Measurements from ENCODE around the gene SNX27. TPM values are rescaled to one million over a fixed set of nuclear protein-coding genes. Genes with fewer than 3 reads are reported as not detected.

SNX27 gene
- polyA plus RNA-seq = 12.9 TPM

DNA sequence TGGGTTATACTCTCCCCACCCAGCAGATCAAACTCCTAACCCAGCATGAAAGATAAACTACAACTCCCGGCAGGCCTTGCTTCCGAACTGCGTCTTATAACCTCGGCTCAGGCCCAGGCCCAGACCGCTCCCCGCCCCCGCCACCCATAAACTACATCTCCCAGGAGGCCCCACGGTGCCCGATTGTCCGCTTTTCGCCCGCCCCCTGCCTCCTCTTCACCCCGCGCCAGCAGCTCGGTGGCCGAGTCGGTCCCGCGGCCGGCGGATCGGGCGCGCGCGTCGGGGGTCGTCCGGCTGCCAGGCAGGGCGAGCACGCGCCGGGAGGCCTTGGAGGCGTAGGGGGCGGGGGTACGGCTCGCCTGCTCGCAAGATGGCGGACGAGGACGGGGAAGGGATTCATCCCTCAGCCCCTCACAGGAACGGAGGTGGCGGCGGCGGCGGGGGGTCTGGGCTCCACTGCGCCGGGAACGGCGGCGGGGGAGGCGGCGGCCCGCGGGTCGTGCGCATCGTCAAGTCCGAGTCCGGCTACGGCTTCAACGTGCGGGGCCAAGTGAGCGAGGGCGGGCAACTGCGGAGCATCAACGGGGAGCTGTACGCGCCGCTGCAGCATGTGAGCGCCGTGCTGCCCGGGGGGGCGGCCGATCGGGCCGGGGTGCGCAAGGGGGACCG, at the start of gene SNX27:
Gene SNX27, plus strand, starts transcription at position 219 of the 669 bp plus-strand sequence. Its CDS starts 152 bp downstream, at position 371.
- peaks cover 20 to 31% (median 29%) of the 10 kb centered on the region in 3 donors for H3K4me1 Mint-ChIP-seq
- H3K36me3 Mint-ChIP-seq = peaks cover 8% of the 10 kb centered on the region
- peak within 1 kb of the TSS; percentile 47 to 95 (median 87) for H3K27ac Mint-ChIP-seq
- H3K9me3 Mint-ChIP-seq = peaks cover 0 to 3% (median 0%) of the 10 kb centered on the region in 3 donors
- peak within 1 kb of the TSS; percentile 85 to 99 (median 96) for H3K4me3 Mint-ChIP-seq
- H3K27me3 Mint-ChIP-seq = peaks cover 3% of the 10 kb centered on the region

DNA sequence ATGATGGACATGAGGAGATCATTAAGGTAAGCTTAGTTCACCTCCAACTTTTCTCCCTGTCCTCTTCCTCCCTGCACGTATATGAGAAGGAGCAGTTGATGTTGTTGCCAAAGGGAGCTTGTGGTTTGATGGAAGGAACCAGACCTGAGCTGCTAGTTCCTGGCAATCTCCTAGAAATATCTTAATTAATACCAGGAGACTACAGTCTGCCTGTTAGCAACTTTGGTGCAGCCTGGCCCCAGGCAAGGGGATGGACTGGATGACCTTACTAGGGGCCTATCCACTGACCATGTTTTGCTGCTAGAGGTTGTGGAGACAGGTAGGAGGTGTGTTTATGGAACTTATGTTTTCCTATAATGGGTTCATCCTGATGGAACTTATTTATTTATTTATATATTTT, 49.2 kb upstream of the SNX27 start:
- H3K4me3 Mint-ChIP-seq = no peak overlapping the region
- no peaks in the 10 kb centered on the region for H3K4me1 Mint-ChIP-seq
- no peaks in the 10 kb centered on the region for H3K27me3 Mint-ChIP-seq
- H3K36me3 Mint-ChIP-seq = peaks cover 4% of the 10 kb centered on the region
- no peaks in the 10 kb centered on the region for H3K9me3 Mint-ChIP-seq
- peak overlapping the region in 1 of 3 donors; percentile 69 for H3K27ac Mint-ChIP-seq

DNA sequence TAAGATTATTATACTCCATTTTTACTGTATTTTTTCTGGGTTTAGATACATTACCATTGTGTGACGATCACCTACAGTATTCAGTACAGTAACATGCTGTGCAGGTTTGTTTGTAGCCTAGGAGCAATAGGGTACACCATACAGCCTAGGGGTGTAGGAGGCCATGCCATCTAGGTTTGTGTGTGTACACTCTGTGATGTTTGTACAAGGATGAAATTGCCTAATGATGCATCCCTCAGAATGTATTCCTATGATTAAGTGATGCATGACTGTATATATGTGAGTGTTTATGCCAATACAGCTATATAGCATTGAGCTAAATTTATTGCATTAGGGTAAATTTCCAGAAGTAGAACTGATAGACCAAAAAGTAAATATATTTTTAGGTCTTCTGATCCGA, 48.5 kb upstream of the SNX27 start:
- H3K9me3 Mint-ChIP-seq = no peaks in the 10 kb centered on the region
- H3K36me3 Mint-ChIP-seq = peaks cover 4% of the 10 kb centered on the region
- no peak overlapping the region for H3K27ac Mint-ChIP-seq
- no peaks in the 10 kb centered on the region for H3K27me3 Mint-ChIP-seq
- H3K4me1 Mint-ChIP-seq = no peaks in the 10 kb centered on the region
- no peak overlapping the region for H3K4me3 Mint-ChIP-seq

DNA sequence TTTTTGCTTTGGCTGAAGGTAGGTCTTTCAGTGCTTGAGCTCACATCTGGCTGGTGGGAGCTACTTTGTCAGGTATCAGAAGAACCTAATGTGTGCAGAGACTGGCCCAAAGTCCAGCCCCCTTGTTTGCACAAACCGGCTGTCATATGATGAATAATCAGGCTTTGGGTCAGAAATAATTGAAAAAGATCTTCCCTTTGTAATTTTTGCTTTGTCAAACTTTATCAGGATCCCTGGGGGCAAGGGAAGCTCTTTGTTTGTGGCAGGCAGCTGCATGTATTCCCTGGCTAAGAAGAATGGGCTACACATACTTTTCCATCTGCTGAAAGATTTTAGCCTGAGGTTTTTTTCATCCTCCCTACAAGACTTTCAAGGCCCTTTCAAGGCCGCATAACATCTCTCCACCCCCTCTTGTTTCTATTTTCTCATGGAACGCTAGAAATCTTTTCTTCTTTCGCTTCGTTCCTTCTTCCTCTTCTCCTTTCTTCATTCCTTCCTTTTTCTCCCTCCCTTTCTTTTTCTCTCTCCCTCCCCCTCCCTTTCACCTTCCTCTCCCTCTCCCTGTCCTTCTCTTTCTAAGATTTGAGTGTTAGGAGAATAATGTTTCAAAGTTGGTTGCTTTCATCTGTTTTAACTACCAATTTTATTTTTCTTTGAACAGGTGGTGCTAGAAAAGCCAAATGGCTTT, 46.2 kb upstream of the SNX27 start:
- Mint-ChIP-seq H3K27ac (no peak overlapping the region), H3K4me3 (no peak overlapping the region), H3K36me3 (peaks cover 6% of the 10 kb centered on the region), H3K4me1 (no peaks in the 10 kb centered on the region), H3K9me3 (no peaks in the 10 kb centered on the region), H3K27me3 (no peaks in the 10 kb centered on the region)

- Mint-ChIP-seq H3K27ac (no peak overlapping the region), H3K27me3 (no peaks in the 10 kb centered on the region), H3K36me3 (peaks cover 2% of the 10 kb centered on the region), H3K4me1 (peaks cover 0 to under 1% (median 0%) of the 10 kb centered on the region in 3 donors), H3K4me3 (no peak overlapping the region), H3K9me3 (no peaks in the 10 kb centered on the region)
Measured at GRCh38 chr1:151568626-151569088, 43.2 kb upstream of the SNX27 start.

DNA sequence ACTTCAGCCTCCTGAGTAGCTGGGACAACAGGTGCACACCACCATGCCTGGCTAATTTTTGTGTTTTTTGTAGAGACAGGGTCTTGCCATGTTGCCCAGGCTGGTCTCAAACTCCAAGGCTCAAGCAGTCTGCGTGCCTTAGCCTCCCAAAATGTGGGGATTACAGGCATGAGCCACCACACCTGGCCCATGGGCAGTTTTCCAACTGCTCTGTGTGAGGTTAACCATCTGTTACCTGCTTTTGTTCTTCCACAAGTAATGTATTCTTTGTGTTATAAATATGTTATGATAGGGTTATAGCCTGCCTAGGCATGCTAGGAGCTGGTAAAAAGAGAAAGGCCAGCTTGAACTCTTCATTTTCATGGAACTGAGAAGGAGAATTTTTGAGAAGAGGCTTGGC, 41.0 kb upstream of the SNX27 start:
- Mint-ChIP-seq H3K4me1 (peaks cover 0 to 2% (median 0%) of the 10 kb centered on the region in 3 donors), H3K9me3 (no peaks in the 10 kb centered on the region), H3K27ac (no peak overlapping the region), H3K4me3 (no peak overlapping the region), H3K36me3 (peaks cover 2% of the 10 kb centered on the region), H3K27me3 (no peaks in the 10 kb centered on the region)

- H3K27me3 Mint-ChIP-seq = no peaks in the 10 kb centered on the region
- no peaks in the 10 kb centered on the region for H3K9me3 Mint-ChIP-seq
- H3K36me3 Mint-ChIP-seq = no peaks in the 10 kb centered on the region
- no peak overlapping the region for H3K27ac Mint-ChIP-seq
- H3K4me3 Mint-ChIP-seq = no peak overlapping the region
- H3K4me1 Mint-ChIP-seq = peaks cover 0 to 2% (median 0%) of the 10 kb centered on the region in 3 donors
Measured at GRCh38 chr1:151574575-151575529, 37.0 kb upstream of the SNX27 start.

DNA sequence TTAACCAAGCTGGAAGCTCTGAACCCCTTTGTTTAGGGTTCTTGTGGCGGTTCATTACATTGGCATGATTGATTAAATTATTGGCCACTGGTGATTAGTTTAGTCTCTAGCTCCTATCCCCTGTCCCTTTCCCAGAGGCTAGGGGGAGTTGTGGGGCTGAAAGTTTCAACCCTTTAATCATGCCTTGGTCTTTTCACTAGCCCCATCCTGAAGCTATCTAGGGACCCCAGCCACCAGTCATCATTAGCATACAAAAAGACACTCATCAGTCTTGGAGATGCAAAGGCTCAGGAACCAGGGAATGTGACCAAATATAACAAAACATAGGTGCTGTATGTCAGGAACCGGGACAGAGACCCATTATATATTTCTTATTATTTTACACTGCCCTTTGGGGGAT, 34.7 kb upstream of the SNX27 start:
- no peak overlapping the region for H3K27ac Mint-ChIP-seq
- H3K27me3 Mint-ChIP-seq = no peaks in the 10 kb centered on the region
- H3K4me1 Mint-ChIP-seq = peaks cover 0 to 2% (median 0%) of the 10 kb centered on the region in 3 donors
- no peak overlapping the region for H3K4me3 Mint-ChIP-seq
- H3K9me3 Mint-ChIP-seq = no peaks in the 10 kb centered on the region
- H3K36me3 Mint-ChIP-seq = no peaks in the 10 kb centered on the region

DNA sequence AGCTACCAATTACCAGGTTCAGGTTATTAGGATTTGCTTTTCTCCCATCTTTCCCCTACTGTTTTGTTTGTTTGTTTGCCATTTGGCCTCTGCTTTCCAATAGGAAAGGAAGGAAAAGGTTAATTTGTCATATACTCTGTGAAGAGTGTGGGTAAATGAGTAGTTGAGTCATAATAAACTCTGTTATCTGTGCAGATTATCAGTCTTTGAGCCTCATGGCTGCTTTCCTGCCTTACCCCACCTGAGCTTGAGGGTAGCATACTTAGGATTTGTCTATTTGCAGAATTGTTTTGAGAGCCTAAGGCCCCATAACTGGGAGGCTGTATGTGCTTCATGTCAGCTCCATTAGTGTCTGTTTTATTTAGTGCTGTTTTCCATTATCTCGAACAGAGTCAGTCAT, 32.9 kb upstream of the SNX27 start:
- Mint-ChIP-seq H3K4me3 (no peak overlapping the region), H3K27me3 (no peaks in the 10 kb centered on the region), H3K27ac (no peak overlapping the region), H3K9me3 (no peaks in the 10 kb centered on the region), H3K4me1 (no peaks in the 10 kb centered on the region), H3K36me3 (no peaks in the 10 kb centered on the region)

- no peaks in the 10 kb centered on the region for H3K4me1 Mint-ChIP-seq
- no peak overlapping the region for H3K4me3 Mint-ChIP-seq
- no peak overlapping the region for H3K27ac Mint-ChIP-seq
- no peaks in the 10 kb centered on the region for H3K27me3 Mint-ChIP-seq
- no peaks in the 10 kb centered on the region for H3K9me3 Mint-ChIP-seq
- H3K36me3 Mint-ChIP-seq = no peaks in the 10 kb centered on the region
Measured at GRCh38 chr1:151579436-151580225, 32.2 kb upstream of the SNX27 start.

- no peak overlapping the region for H3K4me3 Mint-ChIP-seq
- H3K4me1 Mint-ChIP-seq = no peaks in the 10 kb centered on the region
- no peak overlapping the region for H3K27ac Mint-ChIP-seq
- H3K36me3 Mint-ChIP-seq = no peaks in the 10 kb centered on the region
- no peaks in the 10 kb centered on the region for H3K9me3 Mint-ChIP-seq
- no peaks in the 10 kb centered on the region for H3K27me3 Mint-ChIP-seq
Measured at GRCh38 chr1:151581451-151581850, 30.4 kb upstream of the SNX27 start.

DNA sequence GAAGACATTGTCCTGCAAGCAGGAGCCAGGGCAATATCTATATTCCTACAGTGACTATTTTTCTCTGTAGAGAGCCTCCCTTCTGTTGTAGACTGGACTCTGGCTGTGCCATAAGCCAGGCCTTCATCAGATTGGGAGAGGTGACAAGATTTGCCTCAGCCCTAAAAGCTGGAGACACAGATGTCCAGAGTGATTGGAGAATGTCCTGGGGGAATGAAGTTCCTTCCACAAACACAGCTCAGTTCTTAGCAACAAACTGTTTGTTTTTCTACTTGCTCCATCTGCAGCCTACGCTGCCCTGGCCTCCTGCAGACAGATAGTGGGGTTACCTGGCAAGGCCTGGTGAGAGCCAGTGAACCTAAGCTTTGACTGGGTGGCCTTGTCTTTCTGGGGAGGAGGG, 29.9 kb upstream of the SNX27 start:
- Mint-ChIP-seq H3K4me1 (no peaks in the 10 kb centered on the region), H3K9me3 (no peaks in the 10 kb centered on the region), H3K4me3 (no peak overlapping the region), H3K36me3 (no peaks in the 10 kb centered on the region), H3K27ac (no peak overlapping the region), H3K27me3 (no peaks in the 10 kb centered on the region)

- H3K36me3 Mint-ChIP-seq = no peaks in the 10 kb centered on the region
- H3K4me1 Mint-ChIP-seq = no peaks in the 10 kb centered on the region
- H3K9me3 Mint-ChIP-seq = no peaks in the 10 kb centered on the region
- no peak overlapping the region for H3K4me3 Mint-ChIP-seq
- H3K27ac Mint-ChIP-seq = no peak overlapping the region
- H3K27me3 Mint-ChIP-seq = no peaks in the 10 kb centered on the region
Measured at GRCh38 chr1:151583796-151584195, 28.1 kb upstream of the SNX27 start.

GRCh38 chr1:151584278-151584677, 27.6 kb upstream of the SNX27 start:
- Mint-ChIP-seq H3K27ac (no peak overlapping the region), H3K9me3 (no peaks in the 10 kb centered on the region), H3K36me3 (no peaks in the 10 kb centered on the region), H3K4me1 (no peaks in the 10 kb centered on the region), H3K4me3 (no peak overlapping the region), H3K27me3 (no peaks in the 10 kb centered on the region)
